A673 (cell line): ENCODE measurements around the gene PSMB11. TPM values are rescaled to one million over a fixed set of nuclear protein-coding genes. Genes with fewer than 3 reads are reported as not detected.

ENCODE experiments used
- BruUV-seq: library from RNA; stranded (reverse); fragments of 400-500 nt; replicated peaks from 2 replicates; lab custom pipeline; 2021; lab: Mats Ljungman, UMichigan
- CTCF ChIA-PET: fragments of 300-600 bp; sonication (Branson Sonifier 250); formaldehyde crosslinking; loops from one replicate; lab custom pipeline; 2022; ENCODE audit warnings: antibody characterized with exemption; lab: Charles Lee
- POLR2A ChIA-PET: fragments of 300-600 bp; sonication (Branson Sonifier 250); formaldehyde crosslinking; loops from one replicate; lab custom pipeline; 2022; ENCODE audit warnings: antibody characterized with exemption; ENCODE audit not compliant: low non-redundant PET; lab: Charles Lee
- DNase-seq: peaks from one replicate; pipeline ENCODE4 v3.0.0-alpha.2; 2015; ENCODE audit warnings: low spot score
- H3K27ac ChIP-seq: fragments of 200-600 bp; sonication (generic); 2 replicates; pipeline ENCODE4 v1.5.1; 2016; ENCODE audit warnings: mixed run types, low read depth, mild to moderate bottlenecking, mixed read lengths, antibody characterized with exemption, low read length; ENCODE audit not compliant: poor library complexity, severe bottlenecking
- H3K27me3 ChIP-seq: fragments of 200-600 bp; sonication (generic); replicated peaks from 2 replicates; pipeline ENCODE4 v1.6.1; 2017; ENCODE audit warnings: mixed run types, low read depth, mild to moderate bottlenecking, mixed read lengths, antibody characterized with exemption, low read length; ENCODE audit not compliant: insufficient read depth, poor library complexity
- H3K36me3 ChIP-seq: fragments of 200-600 bp; sonication (generic); 2 replicates; pipeline ENCODE4 v1.6.1; 2016; ENCODE audit warnings: mixed run types, mild to moderate bottlenecking, mixed read lengths, antibody characterized with exemption, low read length; ENCODE audit not compliant: insufficient read depth, poor library complexity, severe bottlenecking
- H3K4me1 ChIP-seq: fragments of 200-600 bp; sonication (generic); 2 replicates; pipeline ENCODE4 v1.6.1; 2017; ENCODE audit warnings: mixed run types, mild to moderate bottlenecking, mixed read lengths, antibody characterized with exemption, low read length; ENCODE audit not compliant: insufficient read depth, poor library complexity, severe bottlenecking
- H3K4me3 ChIP-seq: fragments of 200-600 bp; sonication (generic); 2 replicates; pipeline ENCODE4 v1.5.1; 2016; ENCODE audit warnings: low read depth, mixed run types, mild to moderate bottlenecking, mixed read lengths, low read length; ENCODE audit not compliant: poor library complexity, severe bottlenecking
- H3K9me3 ChIP-seq: fragments of 200-600 bp; sonication (generic); 2 replicates; pipeline ENCODE4 v1.6.1; 2016; ENCODE audit warnings: mixed run types, low read depth, mild to moderate bottlenecking, mixed read lengths, antibody characterized with exemption, low read length; ENCODE audit not compliant: poor library complexity, severe bottlenecking
- CTCF ChIP-seq: fragments of 300-800, 200-600 bp; sonication (generic); conservative IDR thresholded peaks from 2 replicates; pipeline ENCODE4 v1.5.1; 2017; ENCODE audit warnings: low read depth, mild to moderate bottlenecking, antibody characterized with exemption, low read length, moderate library complexity, mixed read lengths
- EZH2 ChIP-seq: fragments of 200-600 bp; sonication (generic); IDR thresholded peaks from 2 replicates; pipeline ENCODE4 v1.6.1; 2017; ENCODE audit warnings: borderline replicate concordance, low read depth, mild to moderate bottlenecking, mixed read lengths, antibody characterized with exemption, low read length; ENCODE audit not compliant: poor library complexity, severe bottlenecking
- intact Hi-C: fragments of 100-400 bp; cut with micrococcal nuclease; formaldehyde crosslinking; loops from one replicate; pipeline ENCODE4 v1.10.0; 2022; ENCODE audit not compliant: unreplicated experiment
- total RNA-seq: library from RNA; stranded (reverse); gene quantifications from 2 replicates; pipeline ENCODE4 v1.2.3, GENCODE V29; 2021

The PSMB11 gene
- total RNA-seq, 1 experiment from 2014 or later: not detected

GRCh38 chr14:23021889-23022442, 20.0 kb upstream of the PSMB11 start:
- Histone ChIP-seq H3K9me3 (no peaks in the 10 kb centered on the region), H3K4me1 (peaks cover 61% of the 10 kb centered on the region), H3K27ac (peak overlapping the region; percentile 95), H3K27me3 (no peaks in the 10 kb centered on the region), H3K36me3 (peaks cover 9% of the 10 kb centered on the region), H3K4me3 (no peak overlapping the region)
- CTCF ChIA-PET: no interaction called here
- DNase-seq: no peak
- POLR2A ChIA-PET: no interaction called here
- TF ChIP-seq CTCF: no peak
- no peak for TF ChIP-seq EZH2
- intact Hi-C loops: no loop called here
- no TSS peak for BruUV-seq

- no TSS peak for BruUV-seq
- DNase-seq: no peak
- no peak for TF ChIP-seq EZH2
- no peak for TF ChIP-seq CTCF
- ChIA-PET POLR2A (interaction anchor here (0.7 kb wide), 2 partner anchors 67 to 1149 kb away, joined by 3 to 4 read pairs; partner anchors contain the start of gene HAUS4), CTCF (no interaction called here)
- intact Hi-C loops: no loop called here
- Histone ChIP-seq H3K9me3 (no peaks in the 10 kb centered on the region), H3K36me3 (peaks cover 17% of the 10 kb centered on the region), H3K27me3 (no peaks in the 10 kb centered on the region), H3K4me3 (no peak overlapping the region), H3K4me1 (peaks cover 69% of the 10 kb centered on the region), H3K27ac (peak overlapping the region; percentile 95)
Measured at GRCh38 chr14:23023022-23023794, 18.8 kb upstream of the PSMB11 start.

GRCh38 chr14:23023795-23024152, 18.2 kb upstream of the PSMB11 start:
- Histone ChIP-seq H3K27ac (peak overlapping the region; percentile 95), H3K4me3 (no peak overlapping the region), H3K9me3 (no peaks in the 10 kb centered on the region), H3K27me3 (no peaks in the 10 kb centered on the region), H3K36me3 (peaks cover 23% of the 10 kb centered on the region), H3K4me1 (peaks cover 74% of the 10 kb centered on the region)
- no TSS peak for BruUV-seq
- TF ChIP-seq EZH2 (no peak), CTCF (no peak)
- ChIA-PET CTCF (interaction anchor here (2.0 kb wide), 1 partner anchor 29 kb away, joined by 13 read pairs; no protein-coding TSS in a partner anchor), POLR2A (interaction anchor here (0.7 kb wide), 1 partner anchor 1149 kb away, joined by 4 read pairs; no protein-coding TSS in a partner anchor)
- intact Hi-C loops: no loop called here
- no peak for DNase-seq
